ENCODE results near the gene MAML2.

DNA sequence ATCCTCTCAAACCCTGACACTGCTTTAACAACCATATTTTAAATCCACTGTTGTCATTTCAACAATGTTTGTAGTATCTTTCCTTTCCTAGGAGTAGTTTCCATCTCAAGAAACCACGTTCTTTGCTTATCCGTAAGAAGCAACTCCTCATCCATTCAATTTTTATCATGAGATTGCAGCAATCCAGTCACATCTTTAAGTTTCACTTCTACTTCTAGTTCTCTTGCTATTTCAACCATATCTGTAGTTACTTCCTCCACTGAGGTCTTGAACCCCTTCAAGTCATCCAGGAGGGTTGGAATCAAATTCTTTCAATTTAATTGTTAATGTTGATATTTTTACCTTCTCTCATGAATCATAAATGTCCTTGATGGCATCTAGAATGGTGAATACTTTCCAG lies 24.3 kb upstream of the MAML2 start:
- TF ChIP-seq, protein P1, sequence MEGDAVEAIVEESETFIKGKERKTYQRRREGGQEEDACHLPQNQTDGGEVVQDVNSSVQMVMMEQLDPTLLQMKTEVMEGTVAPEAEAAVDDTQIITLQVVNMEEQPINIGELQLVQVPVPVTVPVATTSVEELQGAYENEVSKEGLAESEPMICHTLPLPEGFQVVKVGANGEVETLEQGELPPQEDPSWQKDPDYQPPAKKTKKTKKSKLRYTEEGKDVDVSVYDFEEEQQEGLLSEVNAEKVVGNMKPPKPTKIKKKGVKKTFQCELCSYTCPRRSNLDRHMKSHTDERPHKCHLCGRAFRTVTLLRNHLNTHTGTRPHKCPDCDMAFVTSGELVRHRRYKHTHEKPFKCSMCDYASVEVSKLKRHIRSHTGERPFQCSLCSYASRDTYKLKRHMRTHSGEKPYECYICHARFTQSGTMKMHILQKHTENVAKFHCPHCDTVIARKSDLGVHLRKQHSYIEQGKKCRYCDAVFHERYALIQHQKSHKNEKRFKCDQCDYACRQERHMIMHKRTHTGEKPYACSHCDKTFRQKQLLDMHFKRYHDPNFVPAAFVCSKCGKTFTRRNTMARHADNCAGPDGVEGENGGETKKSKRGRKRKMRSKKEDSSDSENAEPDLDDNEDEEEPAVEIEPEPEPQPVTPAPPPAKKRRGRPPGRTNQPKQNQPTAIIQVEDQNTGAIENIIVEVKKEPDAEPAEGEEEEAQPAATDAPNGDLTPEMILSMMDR (IDR thresholded peaks at IDR 0.05; ENCODE audit: insufficient read depth, low read length): no peak
- no peak for TF ChIP-seq GABPA (IDR thresholded peaks at IDR 0.05; ENCODE audit: low read depth)
- TF ChIP-seq POLR2AphosphoS5 (IDR thresholded peaks at IDR 0.05; ENCODE audit: low read depth): no peak

Data from HL-60 (cell line).